Esophagus mucosa (tissue), 1 donor: Measurements from ENCODE around the gene GALNT2. TPM values are rescaled to one million over a fixed set of nuclear protein-coding genes. Genes with fewer than 3 reads are reported as not detected.
A peak's percentile ranks its signal among the peaks of the same experiment; 100 is the strongest.

ENCODE experiments used
- ATAC-seq: fragments of 200-7000 bp; cut with Tn5 transposase; one replicate; pipeline ENCODE4 v1.9.1; 2020
- total RNA-seq: library from RNA; stranded (reverse); gene quantifications from one replicate; pipeline ENCODE4 v1.2.4, GENCODE V29; 2023
- donor health status: DM: yes; HTN: yes; CAD: no.

GALNT2 gene
- total RNA-seq, 1 donor from 2014 or later, result 37.6 TPM

- no peak for ATAC-seq
Measured at GRCh38 chr1:230285351-230285750, 218.3 kb downstream of the GALNT2 start.

GRCh38 chr1:230286166-230286889 is 219.3 kb downstream of the GALNT2 start:
- ATAC-seq, result no peak

DNA sequence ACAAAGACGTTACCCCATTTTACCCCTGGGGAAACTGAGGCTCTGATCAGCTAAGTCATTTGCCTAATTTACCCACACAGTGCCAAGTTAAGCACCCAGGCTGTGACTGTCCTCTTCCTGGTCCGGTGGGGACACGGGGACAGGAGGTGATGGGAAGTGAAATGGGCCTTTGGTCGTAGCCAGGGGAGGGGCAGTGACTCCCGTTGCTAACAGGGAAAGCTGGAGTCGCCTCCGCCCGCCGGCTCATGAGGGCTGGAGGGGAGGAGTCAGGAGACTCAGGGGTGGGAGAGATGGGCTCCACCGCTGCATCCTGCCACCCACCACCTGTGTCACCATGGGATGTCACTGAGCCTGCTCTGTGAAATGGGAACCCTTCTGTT is 219.8 kb downstream of the GALNT2 start:
- no peak for ATAC-seq

DNA sequence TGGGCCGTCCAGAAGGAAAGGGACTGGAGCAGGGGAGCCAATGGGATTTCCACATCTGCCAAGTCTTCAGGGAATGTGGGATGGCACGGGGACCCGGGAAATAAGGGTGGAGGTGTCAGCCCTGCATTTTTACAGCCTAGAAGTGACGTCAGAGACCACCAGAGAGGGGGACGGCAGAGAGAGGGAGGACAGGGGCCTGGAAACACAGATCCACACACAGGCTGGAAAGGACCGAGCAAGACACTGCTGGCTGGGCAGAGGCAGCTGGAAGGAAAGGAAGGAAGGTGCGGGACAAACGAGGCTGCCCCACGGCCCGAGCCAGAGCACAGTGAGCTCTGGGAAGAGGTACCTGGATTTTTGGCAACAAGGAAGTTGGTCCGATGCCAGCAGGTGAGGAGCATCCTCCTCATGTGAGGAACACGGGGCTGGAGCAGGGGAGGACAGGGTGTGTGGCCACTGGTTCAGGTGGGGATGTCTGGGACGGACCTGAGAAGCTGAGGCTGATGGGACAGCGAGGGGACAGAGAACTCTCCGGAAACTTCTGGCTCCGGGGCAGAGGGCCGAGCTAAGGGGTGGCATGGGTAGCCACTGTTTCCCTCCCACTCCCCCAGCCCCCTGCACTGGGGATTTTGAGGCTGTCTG is 220.8 kb downstream of the GALNT2 start:
- ATAC-seq, result no peak

- peak; percentile 22 for ATAC-seq
Measured at GRCh38 chr1:230288641-230289349, 221.8 kb downstream of the GALNT2 start.

DNA sequence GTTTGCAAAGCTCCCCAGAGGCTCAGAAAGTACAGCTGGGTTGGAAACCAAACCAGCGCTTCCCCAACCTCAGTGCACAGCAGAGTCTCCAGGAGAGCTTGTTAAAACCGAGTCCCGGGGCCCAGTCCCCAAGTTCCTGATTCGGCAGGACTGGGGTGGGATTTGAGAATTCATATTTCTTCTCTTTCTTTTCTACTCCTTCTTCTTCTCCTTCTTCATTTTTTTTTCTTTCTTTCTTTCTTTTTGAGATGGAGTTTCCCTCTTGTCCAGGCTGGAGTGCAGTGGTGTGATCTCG is 222.3 kb downstream of the GALNT2 start:
- no peak for ATAC-seq

GRCh38 chr1:230291731-230292620 is 224.9 kb downstream of the GALNT2 start:
- ATAC-seq, result peak; percentile 30

GRCh38 chr1:230292689-230293389 is 225.8 kb downstream of the GALNT2 start:
- peak; percentile 39 for ATAC-seq

- no peak for ATAC-seq
Measured at GRCh38 chr1:230293390-230293700, 226.3 kb downstream of the GALNT2 start.

GRCh38 chr1:230295367-230295766 is 228.3 kb downstream of the GALNT2 start:
- no peak for ATAC-seq

DNA sequence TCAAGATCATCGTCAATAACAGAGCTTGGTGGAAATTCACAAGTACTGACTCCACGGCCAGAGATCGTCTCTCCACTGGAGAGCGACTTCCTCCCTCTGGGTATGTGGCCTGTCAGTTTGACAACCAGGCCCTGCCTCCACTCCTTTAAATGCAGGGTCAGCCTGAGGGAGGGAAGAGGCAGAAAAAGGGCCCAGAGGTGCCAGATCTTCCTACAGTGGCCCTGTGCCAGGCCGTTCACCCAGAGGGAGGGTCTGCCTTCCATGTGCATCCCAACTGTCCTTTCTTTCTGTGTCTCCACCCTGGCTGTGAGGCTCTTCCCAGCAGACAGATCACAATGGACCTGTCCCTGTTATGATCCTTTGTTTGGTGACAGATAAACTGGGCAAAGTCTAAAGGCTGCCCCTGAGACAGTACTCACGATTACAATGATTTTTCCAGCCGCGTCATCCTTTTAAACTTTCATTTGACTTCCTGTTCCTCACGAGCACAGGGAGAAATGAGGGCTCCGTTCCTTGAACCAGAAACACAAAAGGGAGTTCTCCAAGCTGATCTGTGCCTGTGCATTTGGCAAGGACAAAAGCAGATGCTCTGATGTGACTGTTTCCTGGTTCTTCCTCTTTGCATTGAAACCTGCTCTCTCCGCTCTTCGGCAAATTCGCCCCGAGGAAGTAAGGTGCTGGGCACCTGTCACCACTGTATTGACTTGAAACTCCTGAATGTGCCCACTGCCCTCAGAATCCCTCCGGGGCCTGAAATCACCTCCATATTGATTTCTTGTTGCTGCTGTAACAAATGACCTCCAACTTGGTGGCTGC is 232.4 kb downstream of the GALNT2 start:
- ATAC-seq, result no peak

- peak; percentile 51 for ATAC-seq
Measured at GRCh38 chr1:230300322-230301301, 233.6 kb downstream of the GALNT2 start.

GRCh38 chr1:230301322-230301721 is 234.3 kb downstream of the GALNT2 start:
- ATAC-seq, result no peak

DNA sequence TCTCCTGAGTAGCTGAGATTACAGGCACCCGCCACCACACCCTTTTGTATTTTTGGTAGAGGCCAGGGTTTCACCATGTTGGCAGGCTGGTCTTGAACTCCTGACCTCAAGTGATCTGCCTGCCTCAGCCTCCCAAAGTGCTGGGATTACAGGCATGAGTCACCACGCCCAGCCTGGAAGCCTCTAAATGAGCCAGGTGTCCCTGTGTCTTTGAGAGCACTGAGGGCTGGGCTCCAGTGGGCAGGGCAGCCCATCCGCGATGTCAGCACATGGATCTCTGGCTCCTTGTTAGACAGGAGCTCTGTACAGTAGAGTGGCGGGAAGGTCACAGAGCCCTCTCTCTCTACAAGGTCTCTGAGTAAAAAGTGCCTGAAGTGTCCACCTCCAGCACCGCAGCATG is 234.8 kb downstream of the GALNT2 start:
- ATAC-seq, result peak; percentile 41

DNA sequence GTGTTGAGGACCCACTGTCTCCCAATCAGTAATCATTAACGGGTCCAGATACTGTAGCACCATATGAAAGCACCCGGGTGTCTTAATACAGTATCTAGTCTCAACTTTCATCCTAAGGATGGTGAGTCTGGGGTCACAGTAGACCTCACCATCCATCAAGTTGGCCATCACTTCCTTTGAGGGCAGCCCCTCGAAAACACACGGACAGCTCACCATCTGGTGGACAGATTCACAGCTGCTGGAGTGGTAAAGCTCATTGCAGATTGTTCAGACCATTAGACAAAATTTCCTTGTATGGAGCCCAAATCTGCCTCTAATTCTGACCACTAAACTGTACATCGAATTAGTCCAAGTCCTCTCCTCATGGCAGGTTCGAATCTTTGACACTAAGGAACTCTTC is 236.0 kb downstream of the GALNT2 start:
- ATAC-seq, result no peak

DNA sequence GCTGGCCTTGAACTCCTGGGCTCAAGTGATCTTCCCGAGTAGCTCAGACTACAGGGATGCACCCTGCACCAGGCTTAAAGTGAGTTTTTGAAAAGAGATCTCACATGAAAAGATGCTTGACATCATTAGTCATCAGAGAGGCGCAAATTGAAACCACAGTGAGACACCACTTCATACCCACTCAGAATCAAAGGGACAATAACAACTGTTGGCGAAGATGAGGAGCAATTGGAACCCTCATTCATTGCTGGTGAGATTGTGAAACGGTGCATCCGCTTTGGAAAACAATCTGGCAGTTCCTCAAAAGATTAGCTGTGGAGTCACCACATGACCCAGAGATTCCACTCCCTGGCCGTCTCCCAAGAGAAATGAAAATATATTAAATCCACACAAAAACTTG is 236.8 kb downstream of the GALNT2 start:
- ATAC-seq, result no peak

GRCh38 chr1:230306169-230306568 is 239.1 kb downstream of the GALNT2 start:
- ATAC-seq, result no peak

DNA sequence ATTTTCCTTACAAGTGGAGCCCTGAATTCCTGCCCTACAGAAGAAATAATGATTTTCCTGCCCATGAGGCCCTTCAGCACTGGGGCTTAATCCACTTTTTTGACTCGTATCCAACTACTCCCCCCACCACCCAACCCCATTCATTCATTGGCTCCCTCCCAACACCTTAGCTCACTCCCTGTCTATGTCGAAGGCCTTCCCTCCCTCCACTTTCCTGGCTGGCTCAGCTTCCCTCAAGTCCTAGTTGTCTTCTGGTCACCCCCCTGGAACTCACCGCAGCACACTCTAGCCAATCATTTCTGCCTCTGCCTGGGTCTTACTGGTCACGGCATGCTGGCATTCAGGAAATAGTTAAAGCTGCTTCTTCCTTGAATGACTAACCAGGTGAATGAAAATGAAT is 240.2 kb downstream of the GALNT2 start:
- peak; percentile 63 for ATAC-seq

DNA sequence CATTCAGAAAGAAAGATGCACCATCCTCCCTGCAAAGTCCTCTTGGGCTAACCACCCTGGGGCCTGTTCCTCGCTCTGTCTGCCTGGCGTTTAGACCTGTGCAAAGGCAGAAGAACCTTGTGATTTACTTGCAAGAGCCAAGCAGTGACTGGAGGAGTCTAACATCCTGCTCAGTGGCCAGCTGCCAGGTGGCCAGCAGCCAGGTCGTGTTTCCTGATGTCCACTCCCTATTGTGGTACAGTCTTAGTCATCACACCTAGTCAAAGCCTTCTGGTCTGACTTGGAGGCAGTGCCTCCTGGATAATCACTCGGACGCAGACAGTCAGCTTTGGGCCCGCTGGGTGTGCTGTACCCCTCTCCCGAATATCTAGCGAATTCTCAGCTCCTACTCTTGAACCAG is 241.0 kb downstream of the GALNT2 start:
- ATAC-seq, result peak; percentile 87

- ATAC-seq, result no peak
Measured at GRCh38 chr1:230308821-230309220, 241.8 kb downstream of the GALNT2 start.
